D721Med (cell line): ENCODE results near the gene PLAU.
"Not testable (repeated sequence)": the region's sequence is repeated elsewhere in the genome, so short reads cannot be mapped to it uniquely, and the experiment has no call there.

ENCODE experiments used
- DNase-seq: peaks from one replicate; pipeline ENCODE4 v3.0.0; 2011; ENCODE audit warnings: low spot score; ENCODE audit not compliant: insufficient read length
- FAIRE-seq: peaks from 2 replicates; lab custom pipeline; 2011; peaks lifted over from hg19 to GRCh38; lab: Jason Lieb, UNC
- TF ChIP-seq, protein P1 (sequence below): IDR thresholded peaks from 2 replicates; pipeline ENCODE4 v1.5.1; 2012; ENCODE audit warnings: mild to moderate bottlenecking, control low read depth; ENCODE audit not compliant: insufficient read depth; ENCODE audit errors: missing control alignments

The PLAU gene

GRCh38 chr10:73917566-73918305 lies 6.8 kb downstream of the PLAU start:
- FAIRE-seq (no peak), DNase-seq (no peak)
- TF ChIP-seq, protein P1, sequence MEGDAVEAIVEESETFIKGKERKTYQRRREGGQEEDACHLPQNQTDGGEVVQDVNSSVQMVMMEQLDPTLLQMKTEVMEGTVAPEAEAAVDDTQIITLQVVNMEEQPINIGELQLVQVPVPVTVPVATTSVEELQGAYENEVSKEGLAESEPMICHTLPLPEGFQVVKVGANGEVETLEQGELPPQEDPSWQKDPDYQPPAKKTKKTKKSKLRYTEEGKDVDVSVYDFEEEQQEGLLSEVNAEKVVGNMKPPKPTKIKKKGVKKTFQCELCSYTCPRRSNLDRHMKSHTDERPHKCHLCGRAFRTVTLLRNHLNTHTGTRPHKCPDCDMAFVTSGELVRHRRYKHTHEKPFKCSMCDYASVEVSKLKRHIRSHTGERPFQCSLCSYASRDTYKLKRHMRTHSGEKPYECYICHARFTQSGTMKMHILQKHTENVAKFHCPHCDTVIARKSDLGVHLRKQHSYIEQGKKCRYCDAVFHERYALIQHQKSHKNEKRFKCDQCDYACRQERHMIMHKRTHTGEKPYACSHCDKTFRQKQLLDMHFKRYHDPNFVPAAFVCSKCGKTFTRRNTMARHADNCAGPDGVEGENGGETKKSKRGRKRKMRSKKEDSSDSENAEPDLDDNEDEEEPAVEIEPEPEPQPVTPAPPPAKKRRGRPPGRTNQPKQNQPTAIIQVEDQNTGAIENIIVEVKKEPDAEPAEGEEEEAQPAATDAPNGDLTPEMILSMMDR: no peak

- not testable (repeated sequence) for FAIRE-seq, DNase-seq
Observed at GRCh38 chr10:73919481-73919880, 8.5 kb downstream of the PLAU start.

- no peak for FAIRE-seq
- TF ChIP-seq, protein P1: no peak
- no peak for DNase-seq
Observed at GRCh38 chr10:73920089-73920488, 9.2 kb downstream of the PLAU start.

DNA sequence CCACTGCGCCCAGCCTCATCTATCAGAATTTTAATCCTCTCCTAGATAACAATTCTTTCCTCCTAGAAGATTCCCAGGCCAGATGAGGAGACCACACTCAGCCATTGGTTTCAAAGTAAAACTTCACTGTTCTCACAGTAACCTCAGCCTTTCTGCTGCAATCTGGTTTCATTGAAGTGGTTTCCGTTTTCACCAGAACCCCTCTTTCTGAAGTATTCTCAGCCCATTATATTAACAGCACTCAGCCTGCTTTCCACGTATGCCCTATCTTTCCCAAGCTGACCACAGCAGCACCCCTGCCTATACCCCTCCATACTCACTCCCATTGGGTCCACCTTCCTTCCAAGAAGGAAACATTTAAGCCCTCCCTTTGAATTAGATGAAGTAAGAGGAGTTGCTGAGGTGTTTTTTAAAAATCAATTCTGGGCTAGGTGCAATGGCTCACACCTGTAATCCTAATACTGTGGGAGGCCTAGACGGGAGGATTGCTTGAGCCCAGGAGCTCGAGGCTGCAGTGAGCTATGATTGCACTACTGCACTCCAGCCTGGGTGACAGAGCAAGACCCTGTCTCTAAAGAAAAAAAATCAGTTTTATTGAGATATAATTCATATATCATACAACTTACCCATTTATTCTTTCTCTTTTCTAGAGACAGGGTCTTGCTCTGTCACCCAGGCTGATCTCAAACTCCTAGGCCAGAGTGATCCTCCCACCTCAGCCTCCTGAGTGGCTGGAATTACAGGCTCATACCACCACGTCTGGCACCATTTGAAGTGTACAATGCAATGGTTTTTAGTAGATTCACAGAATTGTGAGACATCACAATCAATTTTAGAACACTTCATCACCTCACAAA lies 11.3 kb downstream of the PLAU start:
- DNase-seq: no peak
- TF ChIP-seq, protein P1: no peak
- no peak for FAIRE-seq

DNA sequence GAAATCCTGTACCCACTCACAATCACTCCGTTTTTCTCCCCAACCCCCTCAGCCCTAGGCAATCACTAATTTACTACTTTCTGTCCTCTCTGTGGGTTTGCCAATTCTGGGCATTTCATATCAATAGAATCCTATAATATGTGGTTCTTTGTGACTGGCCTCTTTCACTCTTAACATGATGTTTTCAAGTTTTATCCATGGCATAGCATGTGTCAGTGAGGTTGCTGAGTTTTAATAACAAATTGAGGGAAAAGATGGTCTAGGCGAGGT lies 11.9 kb downstream of the PLAU start:
- DNase-seq (no peak), FAIRE-seq (no peak)
- TF ChIP-seq, protein P1: no peak

DNA sequence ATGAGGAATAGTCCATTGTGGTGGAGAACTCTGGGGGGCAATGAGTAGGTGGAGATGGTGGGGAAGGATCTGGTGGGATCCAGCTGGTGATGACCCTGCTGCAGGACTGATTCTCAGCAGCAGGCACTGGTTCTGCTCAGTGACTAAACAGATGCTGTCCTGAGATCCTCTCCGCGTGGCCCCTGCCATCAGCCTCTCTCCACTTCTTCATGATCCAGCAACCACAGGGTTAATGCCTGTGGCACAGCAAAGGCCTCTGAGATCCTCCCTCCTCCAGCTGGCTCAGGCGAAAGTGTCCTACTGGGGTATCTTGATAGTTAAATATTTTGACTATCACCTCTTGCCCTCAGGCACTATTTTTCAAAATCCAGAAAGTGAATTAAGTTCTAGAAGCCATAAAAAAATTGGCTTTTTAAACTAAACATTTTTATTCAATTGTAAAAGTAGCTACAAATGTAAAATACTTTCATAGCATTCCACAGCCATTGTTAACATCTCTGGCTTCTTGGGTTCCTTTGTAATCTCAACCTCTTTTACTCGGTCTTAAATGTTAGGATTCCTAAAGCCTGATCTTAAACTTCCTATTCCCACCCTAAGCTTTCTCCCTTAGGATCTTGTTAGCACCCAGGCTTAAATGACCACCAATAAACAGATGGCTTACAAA lies 13.1 kb downstream of the PLAU start:
- no peak for FAIRE-seq
- DNase-seq: no peak
- TF ChIP-seq, protein P1: no peak

- TF ChIP-seq, protein P1: no peak
- DNase-seq: no peak
- no peak for FAIRE-seq
Observed at GRCh38 chr10:73924935-73925334, 14.0 kb downstream of the PLAU start.
